A673 (cell line): ENCODE data around the gene APOL1.

Source experiments
- EZH2 ChIP-seq: fragments of 200-600 bp; sonication (generic); IDR thresholded peaks from 2 replicates; pipeline ENCODE4 v1.6.1; 2017; ENCODE audit warnings: borderline replicate concordance, low read depth, mild to moderate bottlenecking, mixed read lengths, antibody characterized with exemption, low read length; ENCODE audit not compliant: poor library complexity, severe bottlenecking
- TF ChIP-seq, protein P1 (sequence below): fragments of 300-800, 200-600 bp; sonication (generic); conservative IDR thresholded peaks from 2 replicates; pipeline ENCODE4 v1.5.1; 2017; ENCODE audit warnings: low read depth, mild to moderate bottlenecking, antibody characterized with exemption, low read length, moderate library complexity, mixed read lengths

- TF ChIP-seq, protein P1, sequence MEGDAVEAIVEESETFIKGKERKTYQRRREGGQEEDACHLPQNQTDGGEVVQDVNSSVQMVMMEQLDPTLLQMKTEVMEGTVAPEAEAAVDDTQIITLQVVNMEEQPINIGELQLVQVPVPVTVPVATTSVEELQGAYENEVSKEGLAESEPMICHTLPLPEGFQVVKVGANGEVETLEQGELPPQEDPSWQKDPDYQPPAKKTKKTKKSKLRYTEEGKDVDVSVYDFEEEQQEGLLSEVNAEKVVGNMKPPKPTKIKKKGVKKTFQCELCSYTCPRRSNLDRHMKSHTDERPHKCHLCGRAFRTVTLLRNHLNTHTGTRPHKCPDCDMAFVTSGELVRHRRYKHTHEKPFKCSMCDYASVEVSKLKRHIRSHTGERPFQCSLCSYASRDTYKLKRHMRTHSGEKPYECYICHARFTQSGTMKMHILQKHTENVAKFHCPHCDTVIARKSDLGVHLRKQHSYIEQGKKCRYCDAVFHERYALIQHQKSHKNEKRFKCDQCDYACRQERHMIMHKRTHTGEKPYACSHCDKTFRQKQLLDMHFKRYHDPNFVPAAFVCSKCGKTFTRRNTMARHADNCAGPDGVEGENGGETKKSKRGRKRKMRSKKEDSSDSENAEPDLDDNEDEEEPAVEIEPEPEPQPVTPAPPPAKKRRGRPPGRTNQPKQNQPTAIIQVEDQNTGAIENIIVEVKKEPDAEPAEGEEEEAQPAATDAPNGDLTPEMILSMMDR = no peak
- no peak for TF ChIP-seq EZH2
These were observed 6.2 kb upstream of the APOL1 start for GRCh38 chr22:36246718-36247117.
